GM12873 (cell line): Measurements from ENCODE around the gene CLEC4C.

ENCODE experiments used
- CTCF ChIP-seq: IDR thresholded peaks from 2 replicates; pipeline ENCODE4 v1.5.1; 2012; ENCODE audit warnings: low read depth, mild to moderate bottlenecking, moderate library complexity, low read length, control low read depth; ENCODE audit not compliant: insufficient read depth; ENCODE audit errors: missing control alignments

CLEC4C gene

DNA sequence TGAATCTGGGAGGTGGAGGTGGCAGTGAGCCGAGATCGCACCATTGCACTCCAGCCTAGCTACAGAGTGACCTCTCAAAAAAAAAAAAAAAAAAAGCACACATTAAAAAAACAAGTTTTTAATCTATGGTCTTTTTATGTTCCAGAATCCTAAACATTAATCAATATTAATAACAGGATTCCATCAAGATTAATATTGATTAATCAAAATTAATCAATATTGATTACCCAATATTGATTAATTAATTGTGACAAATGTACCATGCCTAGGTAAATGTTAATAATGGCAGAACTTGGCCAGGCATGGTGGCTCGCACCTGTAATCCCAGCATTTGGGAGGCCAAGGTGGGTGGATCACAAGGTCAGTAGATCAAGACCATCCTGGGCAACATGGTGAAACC is 34.1 kb upstream of the CLEC4C start:
- no peak for TF ChIP-seq CTCF

DNA sequence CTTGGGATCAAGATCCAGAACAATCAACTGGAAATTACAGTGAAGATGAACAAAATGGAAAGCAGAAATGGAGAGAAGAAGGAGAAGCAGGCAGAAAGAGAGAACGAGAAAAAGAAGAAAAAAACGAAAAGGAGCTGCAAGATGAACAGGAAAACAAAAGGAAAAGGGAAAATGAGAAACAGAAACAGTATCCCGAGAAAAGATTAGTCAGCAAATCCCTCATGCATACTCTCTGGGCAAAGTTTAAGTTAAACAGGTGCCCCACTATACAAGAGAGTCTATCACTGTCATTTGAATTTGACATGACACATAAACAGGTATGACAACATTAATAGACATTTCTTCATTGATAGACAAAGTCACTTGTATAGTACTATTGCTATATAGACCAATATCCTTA is 22.8 kb upstream of the CLEC4C start:
- no peak for TF ChIP-seq CTCF

DNA sequence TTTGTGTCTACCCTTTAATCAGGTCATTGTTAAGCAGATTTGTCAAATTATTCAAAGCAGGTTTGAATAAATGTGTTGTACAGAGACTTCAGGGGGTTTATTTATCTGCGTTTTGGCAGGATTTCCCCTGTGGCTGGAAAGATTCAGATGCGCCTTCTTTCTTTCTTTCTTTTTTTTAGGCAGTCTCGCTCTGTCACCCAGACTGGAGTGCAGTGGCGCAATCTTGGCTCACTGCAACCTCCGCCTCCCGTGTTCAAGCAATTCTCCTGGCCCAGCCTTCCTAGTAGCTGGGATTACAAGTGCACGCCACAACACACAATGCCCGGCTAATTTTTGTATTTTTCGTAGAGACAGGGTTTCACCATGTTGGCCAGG is 11.6 kb upstream of the CLEC4C start:
- TF ChIP-seq CTCF, result no peak

- no peak for TF ChIP-seq CTCF
Observed at GRCh38 chr12:7756993-7757392, 9.8 kb upstream of the CLEC4C start.

DNA sequence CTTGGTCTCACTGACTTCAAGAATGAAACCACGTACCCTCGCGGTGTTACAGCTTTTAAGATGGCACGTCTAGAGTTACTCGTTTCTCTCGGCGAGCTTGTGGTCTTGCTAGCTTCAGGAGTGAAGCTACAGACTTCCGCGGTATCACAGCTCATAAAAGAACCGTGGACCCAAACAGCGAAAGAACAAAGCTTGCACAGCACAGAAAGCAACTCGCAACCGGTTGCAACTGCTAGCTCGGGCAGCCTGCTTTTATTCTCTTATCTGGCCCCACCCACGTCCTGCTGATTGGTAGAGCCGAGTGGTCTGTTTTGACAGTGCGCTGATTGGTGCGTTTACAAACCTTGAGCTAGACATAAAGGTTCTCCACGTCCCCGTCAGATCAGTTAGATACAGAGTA is 4.2 kb upstream of the CLEC4C start:
- TF ChIP-seq CTCF, result no peak

GRCh38 chr12:7750350-7750749 is 3.2 kb upstream of the CLEC4C start:
- TF ChIP-seq CTCF, result no peak

GRCh38 chr12:7749442-7749841 is 2.3 kb upstream of the CLEC4C start:
- no peak for TF ChIP-seq CTCF

- TF ChIP-seq CTCF, result no peak
Observed at GRCh38 chr12:7748852-7749251, 1.7 kb upstream of the CLEC4C start.
